ENCODE results near the gene NUP188. TPM values are rescaled to one million over a fixed set of nuclear protein-coding genes. Genes with fewer than 3 reads are reported as not detected.

NUP188 gene
- 28.9 and 30.0 TPM in 2 replicates for total RNA-seq

DNA sequence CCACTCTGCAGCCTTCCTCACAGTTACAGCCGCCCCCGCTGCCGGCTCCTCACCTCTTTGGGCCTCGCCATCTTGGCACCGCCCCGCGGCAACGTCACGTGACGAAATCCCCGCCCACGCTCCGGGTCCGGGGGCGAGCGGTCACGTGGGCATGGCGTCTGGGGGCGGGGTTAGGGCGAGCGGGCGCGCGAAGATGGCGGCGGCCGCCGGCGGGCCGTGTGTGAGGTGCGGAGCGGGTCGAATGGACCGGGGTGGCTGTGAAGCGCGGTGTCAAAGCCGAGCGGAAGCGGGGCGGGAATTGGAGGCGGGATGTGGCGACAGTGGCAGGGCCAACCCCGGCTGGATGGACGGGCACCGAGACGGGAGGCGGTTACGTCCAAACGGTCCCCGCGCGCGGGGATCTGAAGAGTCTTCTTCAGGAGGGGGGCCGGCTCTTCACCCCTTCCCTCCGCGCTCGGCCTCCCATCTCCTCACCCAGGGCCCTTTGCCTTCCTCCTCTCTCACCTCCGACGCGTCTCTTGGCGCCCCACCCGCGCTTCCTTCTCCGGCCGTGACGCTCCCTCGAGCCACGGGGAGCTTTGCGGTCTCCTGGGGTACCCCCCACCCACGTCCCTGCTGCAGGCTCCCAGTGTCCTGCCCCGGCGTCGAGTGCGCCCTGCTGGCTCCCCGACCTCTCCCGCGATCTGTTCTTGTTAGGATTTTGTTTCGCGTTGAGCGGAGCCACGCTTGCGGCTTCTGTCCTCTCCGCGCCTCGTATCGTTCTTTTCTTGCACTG, at the start of gene NUP188, which contains the start of gene DOLK:
NUP188 (plus strand) TSS at position 173 of the 775 bp plus-strand sequence; CDS start at position 194, 21 bp downstream.
DOLK (minus strand) TSS at position 77 of the 775 bp plus-strand sequence. CDS start 300 bp downstream, outside the sequence.
- Histone ChIP-seq H4K20me1 (ENCODE audit: insufficient read depth, low read length) (peaks cover 3% of the 10 kb centered on the region), H3K9me3 (ENCODE audit: low read depth, low read length) (no peaks in the 10 kb centered on the region), H3K79me2 (ENCODE audit: insufficient read depth, low read length) (peaks cover 21% of the 10 kb centered on the region), H3K4me3 (ENCODE audit: insufficient read depth, low read length) (peak within 1 kb of the TSS; percentile 93), H3K27ac (ENCODE audit: low read depth, low read length) (peak within 1 kb of the TSS; percentile 96), H2AFZ (ENCODE audit: low read length) (peak within 1 kb of the TSS; percentile 96), H3K27me3 (ENCODE audit: insufficient read depth, low read length) (no peaks in the 10 kb centered on the region), H3K4me2 (ENCODE audit: insufficient read depth, low read length) (peak within 1 kb of the TSS; percentile 83), H3K36me3 (ENCODE audit: insufficient read depth, low read length) (peaks cover 17% of the 10 kb centered on the region), H3K4me1 (ENCODE audit: insufficient read depth, low read length) (peaks cover 8% of the 10 kb centered on the region)
- DNase-seq (ENCODE audit: insufficient read length, low spot score, missing footprints) = peak; percentile 99
- TF ChIP-seq, protein P1, sequence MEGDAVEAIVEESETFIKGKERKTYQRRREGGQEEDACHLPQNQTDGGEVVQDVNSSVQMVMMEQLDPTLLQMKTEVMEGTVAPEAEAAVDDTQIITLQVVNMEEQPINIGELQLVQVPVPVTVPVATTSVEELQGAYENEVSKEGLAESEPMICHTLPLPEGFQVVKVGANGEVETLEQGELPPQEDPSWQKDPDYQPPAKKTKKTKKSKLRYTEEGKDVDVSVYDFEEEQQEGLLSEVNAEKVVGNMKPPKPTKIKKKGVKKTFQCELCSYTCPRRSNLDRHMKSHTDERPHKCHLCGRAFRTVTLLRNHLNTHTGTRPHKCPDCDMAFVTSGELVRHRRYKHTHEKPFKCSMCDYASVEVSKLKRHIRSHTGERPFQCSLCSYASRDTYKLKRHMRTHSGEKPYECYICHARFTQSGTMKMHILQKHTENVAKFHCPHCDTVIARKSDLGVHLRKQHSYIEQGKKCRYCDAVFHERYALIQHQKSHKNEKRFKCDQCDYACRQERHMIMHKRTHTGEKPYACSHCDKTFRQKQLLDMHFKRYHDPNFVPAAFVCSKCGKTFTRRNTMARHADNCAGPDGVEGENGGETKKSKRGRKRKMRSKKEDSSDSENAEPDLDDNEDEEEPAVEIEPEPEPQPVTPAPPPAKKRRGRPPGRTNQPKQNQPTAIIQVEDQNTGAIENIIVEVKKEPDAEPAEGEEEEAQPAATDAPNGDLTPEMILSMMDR (IDR thresholded peaks at IDR 0.05; ENCODE audit: extremely low read depth, low read depth, low read length) = no peak

DNA sequence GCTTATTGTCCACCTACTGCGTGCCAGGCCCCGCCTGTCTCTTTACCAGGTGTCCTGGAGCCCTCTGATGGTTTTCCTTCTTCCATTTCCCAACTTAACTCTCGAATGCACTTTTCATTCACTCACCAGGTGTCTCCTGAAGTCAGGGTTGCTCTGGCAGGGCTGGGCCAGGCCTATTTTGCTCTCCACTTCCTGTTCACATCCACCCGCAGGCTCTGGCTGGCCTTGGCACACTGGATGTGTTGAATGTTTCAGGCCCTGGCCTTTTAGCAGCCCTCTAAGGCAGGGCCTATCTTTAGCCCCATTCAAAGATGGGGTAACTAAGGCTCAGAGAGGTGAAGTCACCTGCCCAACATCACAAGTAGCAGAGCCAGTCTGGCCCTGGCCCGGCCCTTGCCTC, 49.1 kb upstream of the NUP188 start:
- no peak overlapping the region for H2AFZ ChIP-seq (ENCODE audit: low read length)
- peaks cover 44% of the 10 kb centered on the region for H3K36me3 ChIP-seq (ENCODE audit: insufficient read depth, low read length)
- H3K4me2 ChIP-seq (ENCODE audit: insufficient read depth, low read length) = no peak overlapping the region
- H3K9me3 ChIP-seq (ENCODE audit: low read depth, low read length) = no peaks in the 10 kb centered on the region
- peak; percentile 26 for DNase-seq (ENCODE audit: insufficient read length, low spot score, missing footprints)
- H3K4me3 ChIP-seq (ENCODE audit: insufficient read depth, low read length) = no peak overlapping the region
- TF ChIP-seq, protein P1 (IDR thresholded peaks at IDR 0.05; ENCODE audit: extremely low read depth, low read depth, low read length) = no peak
- H3K79me2 ChIP-seq (ENCODE audit: insufficient read depth, low read length) = peaks cover 64% of the 10 kb centered on the region
- H3K27ac ChIP-seq (ENCODE audit: low read depth, low read length) = no peak overlapping the region
- peaks cover 7% of the 10 kb centered on the region for H3K4me1 ChIP-seq (ENCODE audit: insufficient read depth, low read length)
- no peaks in the 10 kb centered on the region for H3K27me3 ChIP-seq (ENCODE audit: insufficient read depth, low read length)
- H4K20me1 ChIP-seq (ENCODE audit: insufficient read depth, low read length) = peaks cover 2% of the 10 kb centered on the region

- Histone ChIP-seq H3K4me3 (ENCODE audit: insufficient read depth, low read length) (no peak overlapping the region), H3K4me1 (ENCODE audit: insufficient read depth, low read length) (peaks cover 6% of the 10 kb centered on the region), H3K9me3 (ENCODE audit: low read depth, low read length) (no peaks in the 10 kb centered on the region), H3K79me2 (ENCODE audit: insufficient read depth, low read length) (peaks cover 62% of the 10 kb centered on the region), H3K4me2 (ENCODE audit: insufficient read depth, low read length) (no peak overlapping the region), H3K36me3 (ENCODE audit: insufficient read depth, low read length) (peaks cover 42% of the 10 kb centered on the region), H4K20me1 (ENCODE audit: insufficient read depth, low read length) (peaks cover 2% of the 10 kb centered on the region), H3K27ac (ENCODE audit: low read depth, low read length) (no peak overlapping the region), H3K27me3 (ENCODE audit: insufficient read depth, low read length) (no peaks in the 10 kb centered on the region), H2AFZ (ENCODE audit: low read length) (no peak overlapping the region)
- TF ChIP-seq, protein P1 (IDR thresholded peaks at IDR 0.05; ENCODE audit: extremely low read depth, low read depth, low read length) = no peak
- DNase-seq (ENCODE audit: insufficient read length, low spot score, missing footprints) = no peak
These were observed 48.5 kb upstream of the NUP188 start for GRCh38 chr9:128898845-128899565.

Measured in osteoblast (primary cell).